Stimulated activated CD8-positive, alpha-beta memory T cell treated with anti-CD3 and anti-CD28 coated beads, Interleukin-12 subunit alpha, Interleukin-12 subunit beta, amount 100 ng/mL, for 4 hours (primary cell): Measurements from ENCODE around the gene DAND5.
A peak's percentile ranks its signal among the peaks of the same experiment; 100 is the strongest.
"Not testable (repeated sequence)": the region's sequence is repeated elsewhere in the genome, so short reads cannot be mapped to it uniquely, and the experiment has no call there.

Experiments
- DNase-seq: peaks from one replicate; pipeline ENCODE4 v3.0.0-alpha.2; 2020; ENCODE audit warnings: low read depth

The DAND5 gene

GRCh38 chr19:12967907-12968306 lies 1.5 kb upstream of the DAND5 start:
- no peak for DNase-seq

GRCh38 chr19:12970070-12970820 lies 869 bp downstream of the DAND5 start:
- DNase-seq, result no peak

GRCh38 chr19:12973236-12973635 lies 3.9 kb downstream of the DAND5 start:
- DNase-seq, result no peak

GRCh38 chr19:12974301-12975220 lies 5.2 kb downstream of the DAND5 start:
- DNase-seq, result no peak

GRCh38 chr19:12975221-12975741 lies 5.9 kb downstream of the DAND5 start:
- no peak for DNase-seq

- not testable (repeated sequence) for DNase-seq
These were observed 6.7 kb downstream of the DAND5 start for GRCh38 chr19:12976109-12976508.

GRCh38 chr19:12979974-12980373 lies 10.6 kb downstream of the DAND5 start:
- DNase-seq, result no peak

GRCh38 chr19:12982648-12983047 lies 13.3 kb downstream of the DAND5 start:
- DNase-seq, result no peak

GRCh38 chr19:12983091-12983490 lies 13.7 kb downstream of the DAND5 start:
- DNase-seq, result no peak

- DNase-seq, result peak; percentile 72
These were observed 14.3 kb downstream of the DAND5 start for GRCh38 chr19:12983542-12984142.

GRCh38 chr19:12984143-12984627 lies 14.8 kb downstream of the DAND5 start:
- DNase-seq, result no peak

GRCh38 chr19:12984683-12985048 lies 15.3 kb downstream of the DAND5 start:
- DNase-seq, result no peak

- DNase-seq, result peak; percentile 19
These were observed 15.8 kb downstream of the DAND5 start for GRCh38 chr19:12985049-12985776.

- DNase-seq, result no peak
These were observed 17.4 kb downstream of the DAND5 start for GRCh38 chr19:12986726-12987125.

GRCh38 chr19:12987190-12987589 lies 17.8 kb downstream of the DAND5 start:
- DNase-seq, result no peak

- DNase-seq, result no peak
These were observed 18.4 kb downstream of the DAND5 start for GRCh38 chr19:12987781-12988180.

- no peak for DNase-seq
These were observed 21.1 kb downstream of the DAND5 start for GRCh38 chr19:12990431-12990830.

- DNase-seq, result no peak
These were observed 21.5 kb downstream of the DAND5 start for GRCh38 chr19:12990853-12991252.

- DNase-seq, result no peak
These were observed 21.9 kb downstream of the DAND5 start for GRCh38 chr19:12991296-12991695.

GRCh38 chr19:12992729-12993128 lies 23.4 kb downstream of the DAND5 start:
- DNase-seq, result no peak

- no peak for DNase-seq
These were observed 24.2 kb downstream of the DAND5 start for GRCh38 chr19:12993562-12993961.
